Activated naive CD8-positive, alpha-beta T cell treated with anti-CD3 and anti-CD28 coated beads, Interleukin-2, amount 50 U/mL, for 16 hours (primary cell): ENCODE measurements around the gene SLC9A9.
"Not testable (repeated sequence)": the region's sequence is repeated elsewhere in the genome, so short reads cannot be mapped to it uniquely, and the experiment has no call there.

Experiments
- DNase-seq: peaks from one replicate; pipeline ENCODE4 v3.0.0-alpha.2; 2020; ENCODE audit warnings: low read depth, low spot score

Gene SLC9A9

DNA sequence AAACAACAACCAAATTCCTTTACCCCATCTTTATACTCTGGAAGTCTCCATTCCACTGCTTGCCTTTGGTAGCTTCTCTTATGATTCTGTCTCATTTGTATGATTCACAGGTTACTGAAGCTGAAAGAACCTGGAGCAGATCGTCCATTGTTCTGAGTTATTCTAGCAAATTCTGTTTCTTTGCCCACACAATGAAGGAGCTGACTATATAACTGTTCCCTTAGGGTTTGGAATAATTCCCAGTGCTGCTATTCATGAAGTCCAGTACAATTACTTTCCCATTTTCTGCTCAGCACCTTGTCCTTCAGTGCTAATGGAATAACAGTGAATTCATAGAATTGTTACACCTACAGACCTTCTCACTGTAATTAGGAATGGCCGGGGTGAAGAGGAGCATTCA lies 560.9 kb downstream of the SLC9A9 start:
- no peak for DNase-seq

DNA sequence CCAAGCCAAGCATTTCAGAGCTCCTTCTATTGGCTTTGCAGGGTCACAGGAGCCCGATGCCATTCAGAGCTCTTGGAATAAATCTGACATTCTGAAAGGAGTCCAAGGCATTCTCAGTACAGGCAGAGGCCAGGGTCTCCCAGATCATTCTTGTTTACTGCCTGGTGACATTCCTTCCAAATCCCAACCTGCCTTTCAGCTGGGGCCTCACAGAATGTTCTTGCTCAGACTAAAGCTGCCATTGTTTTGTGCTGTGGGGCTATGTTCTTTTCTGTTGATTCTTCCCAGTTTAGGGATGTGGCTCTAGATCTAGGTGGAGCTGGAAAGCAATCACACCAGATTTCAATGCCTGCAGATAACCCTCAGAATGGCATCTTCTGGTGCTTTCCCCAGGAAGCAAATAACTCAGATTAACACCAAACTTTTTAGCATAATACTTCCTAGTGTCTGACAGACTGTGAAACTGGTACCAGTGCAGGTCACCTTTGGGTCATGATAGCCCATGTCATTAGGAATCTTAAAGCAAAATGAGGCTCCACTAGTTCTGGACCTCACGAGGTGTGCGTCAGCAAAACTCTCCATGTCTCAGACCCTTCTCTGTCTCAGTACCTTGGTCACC lies 561.8 kb downstream of the SLC9A9 start:
- DNase-seq, result no peak

DNA sequence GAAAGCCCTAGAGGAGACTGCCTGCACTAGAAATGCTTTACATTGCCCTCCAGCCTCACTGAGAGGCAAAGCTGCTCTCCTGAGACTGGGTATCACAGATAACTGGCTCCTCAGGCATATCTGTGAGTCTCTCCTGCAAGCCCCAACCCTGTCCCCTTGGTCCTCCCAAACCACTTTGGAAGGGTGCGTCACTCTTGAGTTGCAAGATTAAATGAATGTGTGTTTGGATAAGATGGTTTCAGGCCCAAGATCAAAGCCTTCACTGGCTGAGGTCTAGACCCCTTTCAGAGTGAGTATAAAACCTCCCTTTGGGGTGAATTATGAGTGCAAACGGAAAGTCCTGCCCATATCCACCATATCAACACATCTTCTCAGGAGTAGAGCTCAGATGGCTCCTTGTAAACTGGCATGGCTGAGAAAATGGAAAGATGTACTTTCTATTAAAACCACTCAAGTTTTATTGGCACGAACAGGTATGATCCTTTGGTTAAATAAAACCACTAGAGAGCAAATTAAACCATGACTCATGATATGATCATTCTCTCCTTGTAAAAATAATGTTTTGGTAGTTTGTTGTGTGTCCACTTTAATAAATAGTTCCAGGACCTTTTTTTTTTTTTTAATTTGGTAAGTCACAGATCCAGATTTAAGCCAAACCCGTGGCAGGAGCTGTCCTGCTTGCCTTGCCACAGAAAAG lies 564.7 kb downstream of the SLC9A9 start:
- no peak for DNase-seq

DNA sequence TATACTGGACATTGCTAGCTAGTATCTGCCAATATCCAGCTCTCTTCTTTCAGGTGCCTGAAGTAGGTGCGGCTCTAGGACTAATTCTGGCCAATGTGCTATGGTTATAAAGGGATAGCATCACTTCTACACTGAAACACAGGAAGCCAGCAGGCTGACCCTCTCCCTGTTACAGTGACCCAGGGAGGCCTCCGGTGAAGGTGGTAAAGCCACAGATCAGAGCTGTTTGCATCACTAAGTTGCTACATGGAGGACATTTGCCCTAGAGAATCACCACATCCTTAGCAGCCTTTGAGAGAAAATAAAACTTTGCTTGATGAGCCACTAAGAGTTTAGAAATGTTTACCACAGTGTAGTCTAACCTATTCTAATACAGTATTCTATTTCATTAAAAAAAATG lies 567.3 kb downstream of the SLC9A9 start:
- DNase-seq, result no peak

DNA sequence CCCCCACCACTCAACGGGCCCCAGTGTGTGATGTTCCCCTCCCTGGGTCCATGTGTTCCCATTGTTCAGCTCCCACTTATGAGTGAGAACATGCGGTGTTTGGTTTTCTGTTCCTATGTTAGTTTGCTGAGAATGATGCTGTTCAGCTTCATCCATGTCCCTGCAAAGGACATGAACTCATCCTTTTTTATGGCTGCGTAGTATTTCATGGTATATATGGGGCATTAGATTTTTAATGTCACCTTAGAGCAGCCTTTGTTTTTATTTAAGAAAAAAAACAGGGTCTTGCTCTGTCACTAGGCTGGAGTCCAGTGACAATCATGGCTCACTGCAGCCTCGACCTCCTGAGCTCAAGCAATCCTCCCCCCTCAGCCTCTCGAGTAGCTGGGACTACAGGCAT lies 568.7 kb downstream of the SLC9A9 start:
- DNase-seq, result not testable (repeated sequence)

DNA sequence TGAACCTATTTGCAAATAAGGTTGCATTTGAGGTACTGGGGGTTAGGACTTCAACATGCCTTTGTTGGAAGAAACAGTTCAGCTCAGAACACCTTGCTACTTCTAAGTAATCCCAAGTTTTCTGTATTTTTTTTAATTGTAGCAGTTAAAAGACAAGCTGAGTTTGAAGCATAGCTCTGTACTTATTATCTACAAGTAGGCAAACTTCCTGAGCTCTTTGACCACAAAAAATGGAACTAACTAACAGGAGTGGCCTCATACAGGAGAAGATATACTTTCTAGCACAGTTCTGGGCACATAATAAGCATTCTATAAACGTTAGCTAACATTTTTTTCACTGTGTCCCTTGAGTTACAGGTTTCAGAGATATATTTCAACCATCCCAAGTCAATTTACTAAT lies 569.5 kb downstream of the SLC9A9 start:
- DNase-seq, result no peak

DNA sequence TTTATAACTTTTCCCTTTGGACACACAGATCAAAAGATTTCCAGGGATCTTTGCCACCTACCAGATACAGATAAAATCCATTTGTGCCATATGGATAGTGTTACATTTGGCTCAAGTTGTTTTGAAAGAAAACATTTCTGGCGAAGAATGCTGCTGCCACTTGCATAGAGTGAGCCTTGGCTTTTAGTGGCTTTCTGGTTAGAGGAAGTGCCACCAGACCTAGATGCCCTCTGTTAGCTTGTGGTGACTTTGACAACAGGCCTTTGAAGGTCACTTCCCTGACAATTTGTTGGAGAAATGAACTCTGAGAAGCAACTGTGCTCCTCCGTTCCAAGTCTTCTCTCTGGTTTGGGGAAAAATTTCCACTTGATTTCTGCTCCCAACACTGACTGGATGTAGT lies 570.7 kb downstream of the SLC9A9 start:
- no peak for DNase-seq

DNA sequence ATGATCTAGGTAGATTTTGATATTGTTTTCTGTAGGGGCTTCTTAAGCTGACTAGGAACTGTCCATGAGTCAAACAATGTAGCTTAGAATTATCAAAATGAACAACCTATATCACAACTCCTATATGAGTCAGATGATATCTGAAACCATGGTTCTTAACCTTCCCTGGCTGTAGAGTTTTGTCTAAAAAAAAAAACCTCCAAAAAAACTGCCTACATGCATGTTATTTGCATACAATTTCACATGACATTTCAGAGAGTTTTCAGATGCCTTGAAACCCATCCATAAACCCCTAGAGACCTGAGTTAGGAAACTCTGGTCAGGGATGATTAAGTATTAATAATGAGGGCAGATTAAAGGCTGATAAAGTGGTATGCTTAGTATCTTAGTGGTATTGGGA lies 571.7 kb downstream of the SLC9A9 start:
- no peak for DNase-seq

DNA sequence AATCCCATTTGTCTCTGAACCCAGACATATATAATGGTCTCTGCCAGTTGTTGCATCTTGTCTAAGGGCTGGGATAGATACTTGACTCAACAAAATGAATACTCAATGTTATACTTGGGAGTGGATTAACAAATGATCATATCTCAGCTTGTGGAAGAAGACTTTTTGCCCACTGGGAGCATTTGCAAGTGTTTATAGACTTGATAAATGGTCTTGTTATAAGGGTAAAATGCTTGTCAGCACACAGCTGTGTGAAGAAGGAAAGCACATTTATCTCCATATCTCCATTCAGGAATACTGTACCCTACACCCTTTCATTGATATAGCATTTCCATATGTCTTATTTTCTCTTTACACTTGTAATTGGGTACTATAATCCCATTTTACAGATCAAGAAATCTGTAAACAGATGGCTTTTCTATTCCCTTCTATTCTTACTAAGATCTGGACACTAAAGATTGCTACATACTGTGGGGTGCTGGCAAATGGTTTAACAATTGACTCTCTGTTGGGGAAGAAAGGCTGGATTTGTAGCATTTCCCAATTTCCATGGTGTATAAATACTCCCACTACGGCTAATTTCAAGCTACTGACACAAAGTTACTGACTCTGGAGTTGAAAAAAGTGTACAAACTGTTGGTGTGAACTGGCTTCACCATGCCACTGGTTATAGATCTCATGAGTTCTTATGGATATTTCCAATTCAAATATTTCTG lies 574.1 kb downstream of the SLC9A9 start:
- DNase-seq, result no peak

DNA sequence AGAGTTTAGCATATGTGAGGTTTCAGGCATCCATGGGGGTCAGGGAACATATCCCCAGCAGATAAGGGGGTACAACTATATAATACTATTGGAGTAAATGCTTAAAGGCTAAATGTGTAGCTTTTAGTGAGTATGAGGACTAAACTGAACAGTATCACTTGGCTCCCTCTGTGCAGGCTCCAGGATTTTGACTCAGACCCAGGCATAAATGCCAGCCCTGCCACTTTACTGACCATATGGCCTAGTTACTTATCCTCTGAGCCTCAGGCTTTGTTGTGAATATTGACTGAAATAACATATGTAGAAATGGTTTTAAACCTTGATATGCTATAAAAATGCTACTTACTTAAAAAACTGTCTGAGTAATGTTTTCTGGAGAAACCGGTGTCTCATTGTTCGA lies 577.1 kb downstream of the SLC9A9 start:
- DNase-seq, result no peak

DNA sequence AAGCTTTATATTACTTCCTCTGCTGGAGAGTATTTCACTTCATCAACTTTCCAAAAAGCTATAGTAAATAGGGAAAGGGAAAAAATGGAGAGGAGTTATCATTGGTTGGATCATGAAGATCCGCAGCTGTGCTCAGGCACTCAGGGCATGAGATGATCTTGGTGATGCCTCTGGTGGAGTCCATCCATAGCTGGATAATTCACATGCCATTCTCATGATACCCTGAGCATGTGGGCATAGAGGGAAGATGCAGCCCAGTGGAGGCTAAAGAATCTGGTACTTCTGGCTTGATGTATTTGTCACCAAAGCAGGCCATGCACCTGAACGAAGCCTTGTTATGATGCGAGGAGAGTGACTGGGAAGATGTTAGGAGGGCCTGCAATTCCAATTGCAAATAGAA lies 578.5 kb downstream of the SLC9A9 start:
- no peak for DNase-seq

DNA sequence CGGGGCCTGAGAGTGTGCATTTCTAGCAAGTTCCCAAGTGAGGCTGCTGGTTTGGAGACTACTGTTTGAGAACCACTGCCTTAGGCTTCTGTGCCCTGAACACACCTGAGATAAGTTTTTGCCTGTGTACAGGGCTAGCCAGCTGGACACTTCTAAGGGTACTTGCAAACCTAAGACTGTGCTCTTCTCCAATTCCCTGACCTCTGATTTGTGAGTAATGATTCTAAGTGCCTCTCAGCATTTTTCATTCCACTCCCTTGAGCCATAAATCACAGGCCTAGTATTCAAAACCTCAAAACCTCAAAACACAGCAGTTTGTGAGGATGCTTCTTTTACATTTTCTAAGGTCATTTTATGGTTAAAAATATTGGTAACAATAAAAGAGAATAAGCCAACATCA lies 580.3 kb downstream of the SLC9A9 start:
- DNase-seq, result no peak

DNA sequence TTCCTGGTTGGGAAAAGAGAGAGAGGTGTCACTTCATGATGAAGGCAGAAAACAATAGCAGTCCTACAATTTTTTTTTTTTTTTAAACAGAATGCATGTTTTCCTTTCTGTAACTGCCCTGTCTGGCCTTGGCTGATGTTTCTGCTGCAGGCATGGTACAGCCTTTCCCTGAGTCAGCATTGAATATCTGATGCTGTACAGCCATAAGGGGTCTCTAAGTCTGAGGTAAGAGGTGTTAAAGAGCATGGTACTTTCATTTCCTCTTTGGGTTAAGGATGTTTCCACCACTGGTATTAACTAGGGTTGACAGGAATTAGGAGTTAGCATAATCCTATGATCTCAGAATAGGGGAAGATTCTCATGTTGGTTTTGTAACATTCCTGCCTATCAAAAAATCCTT lies 581.3 kb downstream of the SLC9A9 start:
- no peak for DNase-seq

DNA sequence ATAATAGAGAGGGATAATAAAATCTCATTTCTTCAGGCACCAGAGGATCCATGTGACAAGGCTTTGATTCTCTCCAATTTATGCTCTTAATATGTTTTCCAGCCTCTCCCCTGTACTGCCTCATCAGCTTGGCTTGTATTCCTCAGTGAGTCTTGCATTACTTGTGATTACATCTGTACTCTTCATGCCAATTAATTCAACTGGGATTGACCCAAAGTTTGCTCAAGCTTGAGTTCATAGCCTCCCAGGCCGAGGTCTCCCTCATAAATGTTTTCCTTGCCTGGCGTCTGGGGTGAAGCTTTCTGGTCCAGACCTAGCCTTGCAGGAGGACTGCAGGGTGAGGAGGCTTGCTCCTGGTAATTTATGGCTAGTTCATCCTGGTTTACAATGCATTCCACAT lies 581.8 kb downstream of the SLC9A9 start:
- no peak for DNase-seq

DNA sequence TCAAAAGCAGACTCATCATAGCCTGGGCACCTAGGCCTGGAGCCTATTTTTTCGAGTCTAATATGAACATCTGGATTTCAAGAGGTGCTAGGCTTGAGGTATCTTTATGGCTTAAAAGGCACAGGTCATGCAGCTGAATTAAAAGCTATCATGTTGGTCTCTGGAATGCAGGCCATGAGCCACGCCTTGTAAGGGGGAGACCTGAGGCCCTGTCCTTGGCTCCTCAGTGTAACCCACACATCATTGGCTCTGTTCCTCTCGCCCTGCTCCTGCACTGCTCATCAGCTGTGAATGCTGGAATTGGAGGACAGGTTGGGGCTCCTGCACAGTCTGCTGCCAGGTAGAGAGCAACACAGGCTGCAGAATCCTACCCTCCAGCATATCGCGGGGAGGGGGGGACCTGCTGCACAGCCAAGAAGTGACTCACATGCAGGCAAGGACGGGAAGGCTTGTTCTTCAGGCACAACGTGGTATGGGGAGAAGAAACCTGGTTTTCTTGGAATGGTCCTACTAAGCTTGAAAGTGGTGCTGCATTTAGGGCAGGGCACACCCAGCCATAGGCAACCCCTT lies 582.7 kb downstream of the SLC9A9 start:
- DNase-seq, result no peak

DNA sequence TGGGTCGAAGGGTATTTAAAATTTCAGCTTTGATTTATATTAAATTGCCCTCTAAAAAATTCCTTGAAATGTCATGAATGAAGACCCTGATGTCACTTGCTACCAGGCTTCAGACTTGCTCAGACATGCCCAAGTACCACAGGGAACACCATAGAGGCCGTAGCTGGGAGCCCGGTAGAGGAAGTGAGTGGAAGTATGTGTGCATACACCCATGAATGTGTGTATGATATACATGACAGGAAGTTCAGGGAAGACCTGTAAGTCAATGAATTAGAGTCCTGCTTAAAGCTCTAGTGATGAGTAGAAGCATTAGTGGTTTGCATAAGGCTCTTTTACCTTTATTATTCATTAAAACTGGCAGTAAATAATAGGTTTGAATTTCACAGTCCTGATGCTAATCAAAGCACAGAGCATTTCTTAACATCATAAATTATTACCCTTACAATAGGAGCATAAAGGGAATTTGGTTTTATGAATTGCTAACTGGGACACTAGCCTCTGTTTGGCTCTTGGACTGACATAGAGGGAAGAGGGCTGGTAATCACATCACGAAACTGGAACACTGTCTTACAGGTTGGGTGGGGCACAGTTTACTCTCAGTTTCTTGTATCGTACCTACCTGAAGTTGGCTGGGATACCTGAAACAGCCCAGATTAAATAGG lies 584.3 kb downstream of the SLC9A9 start:
- no peak for DNase-seq

DNA sequence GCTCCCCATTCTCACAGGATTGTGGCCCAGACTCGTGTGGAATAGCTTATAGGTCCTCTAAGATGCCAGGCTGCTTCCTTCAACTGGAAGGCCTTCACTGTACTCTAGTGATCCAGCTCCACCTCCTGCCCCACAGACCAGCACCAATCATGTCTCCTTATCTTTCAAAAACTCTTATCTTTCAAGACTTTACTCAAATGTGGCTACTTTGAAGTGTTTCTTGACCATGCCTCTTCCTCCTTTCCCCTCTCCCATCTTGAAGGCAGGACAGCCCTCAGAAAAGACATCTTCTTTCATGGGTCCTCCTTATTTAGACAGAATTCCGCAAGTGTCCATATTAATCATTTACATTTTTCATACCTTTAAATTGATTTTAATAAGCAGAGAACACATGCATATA lies 586.4 kb downstream of the SLC9A9 start:
- DNase-seq, result no peak

DNA sequence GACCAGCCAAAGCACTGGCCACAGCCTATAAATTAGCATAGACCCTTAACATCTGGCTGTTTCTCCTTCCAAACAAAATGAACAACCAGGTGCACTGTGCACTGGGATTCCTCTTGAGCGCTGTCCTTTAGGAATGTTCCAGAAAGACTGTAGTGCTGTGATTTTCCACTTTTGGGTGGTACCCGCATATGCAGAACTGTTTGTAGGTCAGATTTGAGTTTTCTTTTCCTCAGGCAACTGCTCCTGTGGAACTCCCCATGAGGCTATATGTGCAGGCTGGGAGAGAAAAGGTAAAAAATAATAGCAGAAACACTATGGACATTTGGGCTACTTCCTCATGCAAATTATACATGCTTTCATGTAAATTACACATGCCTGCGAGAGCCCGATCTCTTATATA lies 589.6 kb downstream of the SLC9A9 start:
- no peak for DNase-seq

DNA sequence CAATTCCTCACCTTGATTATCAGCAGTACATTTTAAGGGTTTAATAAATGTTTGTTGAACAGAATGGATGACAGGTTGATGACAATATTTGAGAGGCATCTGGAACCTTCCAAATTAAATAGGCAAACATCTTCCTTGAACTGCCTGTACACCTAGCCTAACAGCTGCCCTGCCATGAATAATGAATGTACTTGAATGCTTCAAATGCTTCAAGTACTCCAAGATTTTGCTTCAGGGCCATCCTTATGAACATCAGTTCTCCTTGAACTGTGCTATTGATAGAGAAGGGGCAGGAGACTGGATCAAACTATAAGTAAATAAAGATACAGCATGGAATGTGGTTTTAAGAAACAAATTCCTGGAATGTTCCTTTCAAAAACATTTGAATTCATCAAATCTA lies 591.9 kb downstream of the SLC9A9 start:
- DNase-seq, result no peak

DNA sequence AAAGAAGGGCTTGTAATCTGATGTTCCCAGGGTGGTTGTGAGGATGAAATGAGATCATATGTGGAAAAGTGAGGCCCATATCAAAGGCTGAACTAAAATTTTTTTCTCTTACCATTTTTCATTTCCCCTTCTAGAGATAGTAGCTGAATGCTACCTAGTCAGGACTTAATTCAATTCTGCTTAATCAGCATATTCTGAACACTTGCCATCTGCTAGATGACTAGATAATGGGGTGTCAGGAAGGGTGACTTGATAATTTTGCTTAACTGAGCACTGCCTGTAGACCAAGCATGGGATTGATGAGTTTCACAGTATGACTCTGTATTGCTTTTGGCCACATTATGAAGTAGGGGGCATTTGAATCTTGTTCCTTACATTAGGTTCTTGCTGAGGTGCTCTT lies 592.5 kb downstream of the SLC9A9 start:
- no peak for DNase-seq

DNA sequence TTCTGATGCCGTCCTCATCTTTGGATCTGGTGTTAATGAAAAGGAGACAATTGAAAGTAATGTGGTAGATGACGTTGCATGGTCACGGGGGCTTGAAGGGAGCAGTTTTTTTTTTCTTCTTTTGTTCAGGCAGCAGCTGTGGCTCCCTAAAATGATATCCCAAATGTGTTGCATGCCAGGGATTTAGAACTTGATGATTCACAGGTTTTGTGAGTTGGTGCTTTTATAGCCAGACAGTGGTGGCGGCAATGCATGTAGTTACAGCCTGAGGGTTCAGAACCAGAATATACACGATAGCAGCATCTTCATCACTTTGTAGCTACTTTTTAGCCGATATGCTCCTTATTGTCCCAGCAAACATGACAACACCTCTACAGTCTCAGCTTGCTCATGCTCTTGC lies 595.3 kb downstream of the SLC9A9 start:
- no peak for DNase-seq

DNA sequence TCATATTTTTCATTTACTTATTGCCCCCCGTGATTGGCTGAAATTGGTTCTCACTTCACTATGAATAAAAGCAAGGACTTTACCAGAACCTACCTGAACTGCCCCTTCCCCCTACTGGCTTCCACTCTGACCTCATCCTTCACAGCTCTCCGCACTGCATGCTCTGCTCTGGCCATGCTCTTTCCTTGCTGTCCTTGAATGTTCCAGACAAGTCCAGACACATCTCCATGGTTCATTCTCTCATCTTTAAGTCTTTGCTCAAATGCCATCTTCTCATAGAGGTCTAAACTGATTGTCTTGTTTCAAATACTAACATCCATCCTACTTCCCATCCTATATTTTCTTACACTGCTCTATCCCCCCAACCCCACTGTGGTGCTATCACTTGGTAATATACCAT lies 599.3 kb downstream of the SLC9A9 start:
- no peak for DNase-seq
